ENCODE measurements around the gene DCAF7.

DCAF7 gene

GRCh38 chr17:63525190-63525946 lies 24.9 kb upstream of the DCAF7 start:
- no peak for DNase-seq

- DNase-seq, result no peak
These were observed 23.4 kb upstream of the DCAF7 start for GRCh38 chr17:63526861-63527260.

GRCh38 chr17:63528183-63528582 lies 22.1 kb upstream of the DCAF7 start:
- DNase-seq, result no peak

GRCh38 chr17:63529711-63530556 lies 20.3 kb upstream of the DCAF7 start:
- DNase-seq, result no peak

- no peak for DNase-seq
These were observed 19.7 kb upstream of the DCAF7 start for GRCh38 chr17:63530557-63531021.

- no peak for DNase-seq
These were observed 19.0 kb upstream of the DCAF7 start for GRCh38 chr17:63531022-63531965.

GRCh38 chr17:63533433-63534077 lies 16.7 kb upstream of the DCAF7 start:
- no peak for DNase-seq

GRCh38 chr17:63534078-63534570 lies 16.2 kb upstream of the DCAF7 start:
- DNase-seq, result no peak

- DNase-seq, result no peak
These were observed 15.3 kb upstream of the DCAF7 start for GRCh38 chr17:63534816-63535455.

- DNase-seq, result no peak
These were observed 14.6 kb upstream of the DCAF7 start for GRCh38 chr17:63535640-63536039.

GRCh38 chr17:63537001-63537400 lies 13.3 kb upstream of the DCAF7 start:
- DNase-seq, result no peak

- no peak for DNase-seq
These were observed 12.1 kb upstream of the DCAF7 start for GRCh38 chr17:63537991-63538692.

- no peak for DNase-seq
These were observed 11.3 kb upstream of the DCAF7 start for GRCh38 chr17:63538693-63539595.

GRCh38 chr17:63540590-63540989 lies 9.7 kb upstream of the DCAF7 start:
- DNase-seq, result no peak

GRCh38 chr17:63542218-63542545 lies 8.1 kb upstream of the DCAF7 start:
- no peak for DNase-seq

- DNase-seq, result no peak
These were observed 7.1 kb upstream of the DCAF7 start for GRCh38 chr17:63542942-63543821.

- DNase-seq, result no peak
These were observed 6.4 kb upstream of the DCAF7 start for GRCh38 chr17:63543822-63544420.

GRCh38 chr17:63544467-63545301 lies 5.6 kb upstream of the DCAF7 start:
- no peak for DNase-seq

Data from CD4-positive, alpha-beta T cell treated with Interleukin-1 beta for 1 hour (primary cell).